ENCODE data around the gene GNAS-AS1.

GNAS-AS1 gene

DNA sequence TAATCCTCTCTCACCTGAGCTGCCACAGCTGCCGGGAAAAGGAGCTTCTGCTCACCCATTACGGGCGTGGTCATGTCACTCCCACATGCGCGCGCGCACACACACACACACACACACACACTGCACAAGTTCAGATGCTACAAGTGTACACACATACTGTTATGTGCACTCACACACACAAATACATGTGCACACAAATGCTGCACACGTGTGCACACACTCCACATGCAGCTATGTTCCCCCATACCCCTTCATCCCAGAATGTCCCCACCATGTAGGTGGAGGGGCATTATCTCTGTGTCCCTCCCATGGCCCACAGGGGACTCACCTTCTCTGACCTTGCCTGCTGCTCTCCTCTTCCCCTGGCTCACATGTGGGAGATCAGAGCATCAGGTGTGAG lies 37.3 kb downstream of the GNAS-AS1 start:
- DNase-seq (ENCODE audit: extremely low spot score), result no peak
- CTCF ChIA-PET, result no interaction called here
- POLR2A ChIA-PET, result no interaction called here
- TF ChIP-seq SP1 (IDR thresholded peaks at IDR 0.05), result no peak
- TF ChIP-seq BHLHE40 (IDR thresholded peaks at IDR 0.05; ENCODE audit: borderline replicate concordance), result no peak
- no peak for TF ChIP-seq HDGF (IDR thresholded peaks at IDR 0.05; ENCODE audit: borderline replicate concordance)

DNA sequence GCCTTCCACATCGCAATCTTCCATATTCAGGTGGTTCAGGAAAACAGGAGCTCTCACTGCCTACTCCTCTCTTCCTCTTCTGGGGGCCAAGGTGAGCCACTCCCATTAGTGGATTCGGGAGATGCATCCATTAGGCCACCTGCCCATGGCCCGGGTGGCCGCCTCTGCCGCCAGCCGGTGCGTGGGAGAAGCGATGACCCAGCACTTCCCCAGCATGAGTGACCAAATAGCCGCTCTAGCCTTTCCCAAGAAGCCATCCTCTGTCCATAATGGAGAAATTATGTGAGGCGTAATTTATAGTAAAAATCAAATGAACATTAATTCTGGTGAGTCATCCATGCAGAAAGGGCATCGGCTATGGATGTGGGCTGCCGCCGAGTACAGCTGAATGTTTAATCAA lies 39.4 kb downstream of the GNAS-AS1 start:
- CTCF ChIA-PET, result no interaction called here
- no peak for TF ChIP-seq BHLHE40 (IDR thresholded peaks at IDR 0.05; ENCODE audit: borderline replicate concordance)
- TF ChIP-seq SP1 (IDR thresholded peaks at IDR 0.05), result no peak
- no peak for TF ChIP-seq L3MBTL2 (conservative IDR thresholded peaks at IDR 0.05)
- TF ChIP-seq HDGF (IDR thresholded peaks at IDR 0.05; ENCODE audit: borderline replicate concordance), result no peak
- no peak for TF ChIP-seq LEF1 (IDR thresholded peaks at IDR 0.05; ENCODE audit: borderline replicate concordance)
- TF ChIP-seq FOXM1 (IDR thresholded peaks at IDR 0.05; ENCODE audit: borderline replicate concordance), result no peak
- no peak for TF ChIP-seq FOXK2 (IDR thresholded peaks at IDR 0.05)
- no peak for TF ChIP-seq NFRKB (IDR thresholded peaks at IDR 0.05)
- no peak for TF ChIP-seq CTBP1 (IDR thresholded peaks at IDR 0.05; ENCODE audit: borderline replicate concordance)
- no peak for TF ChIP-seq ELF4 (IDR thresholded peaks at IDR 0.05)
- TF ChIP-seq ARNT (IDR thresholded peaks at IDR 0.05), result no peak
- no peak for TF ChIP-seq TARDBP (IDR thresholded peaks at IDR 0.05)
- TF ChIP-seq SUZ12 (IDR thresholded peaks at IDR 0.05), result no peak
- TF ChIP-seq FOXA1 (IDR thresholded peaks at IDR 0.05), result no peak
- no peak for TF ChIP-seq ZNF384 (IDR thresholded peaks at IDR 0.05)
- TF ChIP-seq, protein P1, sequence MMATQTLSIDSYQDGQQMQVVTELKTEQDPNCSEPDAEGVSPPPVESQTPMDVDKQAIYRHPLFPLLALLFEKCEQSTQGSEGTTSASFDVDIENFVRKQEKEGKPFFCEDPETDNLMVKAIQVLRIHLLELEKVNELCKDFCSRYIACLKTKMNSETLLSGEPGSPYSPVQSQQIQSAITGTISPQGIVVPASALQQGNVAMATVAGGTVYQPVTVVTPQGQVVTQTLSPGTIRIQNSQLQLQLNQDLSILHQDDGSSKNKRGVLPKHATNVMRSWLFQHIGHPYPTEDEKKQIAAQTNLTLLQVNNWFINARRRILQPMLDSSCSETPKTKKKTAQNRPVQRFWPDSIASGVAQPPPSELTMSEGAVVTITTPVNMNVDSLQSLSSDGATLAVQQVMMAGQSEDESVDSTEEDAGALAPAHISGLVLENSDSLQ (IDR thresholded peaks at IDR 0.05), result no peak
- no peak for DNase-seq (ENCODE audit: extremely low spot score)
- POLR2A ChIA-PET, result no interaction called here

DNA sequence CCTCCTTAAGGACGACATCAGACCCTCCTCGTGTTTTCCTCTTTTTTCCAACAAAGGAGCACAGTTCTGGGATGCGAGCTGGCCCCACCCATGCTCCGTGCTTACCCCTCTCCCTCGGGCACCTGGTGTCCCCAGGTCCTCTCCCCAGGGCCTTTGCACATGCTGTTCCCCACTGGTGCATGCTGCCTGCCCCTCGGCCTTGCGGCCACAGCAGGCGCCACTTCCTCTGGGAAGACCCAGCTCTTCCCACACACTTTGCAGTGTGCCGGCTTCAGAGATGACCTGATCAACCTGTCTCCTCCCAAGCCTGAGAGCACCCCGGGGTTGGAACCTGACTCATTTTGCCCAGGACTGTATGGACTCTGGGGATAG lies 39.8 kb downstream of the GNAS-AS1 start:
- no peak for TF ChIP-seq ARNT (IDR thresholded peaks at IDR 0.05)
- TF ChIP-seq, protein P1 (IDR thresholded peaks at IDR 0.05), result no peak
- TF ChIP-seq L3MBTL2 (conservative IDR thresholded peaks at IDR 0.05), result no peak
- no peak for TF ChIP-seq NFRKB (IDR thresholded peaks at IDR 0.05)
- no peak for TF ChIP-seq FOXM1 (IDR thresholded peaks at IDR 0.05; ENCODE audit: borderline replicate concordance)
- TF ChIP-seq FOXA1 (IDR thresholded peaks at IDR 0.05), result no peak
- no peak for TF ChIP-seq HDGF (IDR thresholded peaks at IDR 0.05; ENCODE audit: borderline replicate concordance)
- TF ChIP-seq SP1 (IDR thresholded peaks at IDR 0.05), result no peak
- TF ChIP-seq BHLHE40 (IDR thresholded peaks at IDR 0.05; ENCODE audit: borderline replicate concordance), result no peak
- no peak for TF ChIP-seq SUZ12 (IDR thresholded peaks at IDR 0.05)
- TF ChIP-seq FOXK2 (IDR thresholded peaks at IDR 0.05), result no peak
- TF ChIP-seq ELF4 (IDR thresholded peaks at IDR 0.05), result no peak
- no peak for TF ChIP-seq CTBP1 (IDR thresholded peaks at IDR 0.05; ENCODE audit: borderline replicate concordance)
- no peak for TF ChIP-seq TARDBP (IDR thresholded peaks at IDR 0.05)
- no peak for TF ChIP-seq ZNF384 (IDR thresholded peaks at IDR 0.05)
- no peak for TF ChIP-seq LEF1 (IDR thresholded peaks at IDR 0.05; ENCODE audit: borderline replicate concordance)
- ChIA-PET POLR2A (no interaction called here), CTCF (no interaction called here)
- no peak for DNase-seq (ENCODE audit: extremely low spot score)

DNA sequence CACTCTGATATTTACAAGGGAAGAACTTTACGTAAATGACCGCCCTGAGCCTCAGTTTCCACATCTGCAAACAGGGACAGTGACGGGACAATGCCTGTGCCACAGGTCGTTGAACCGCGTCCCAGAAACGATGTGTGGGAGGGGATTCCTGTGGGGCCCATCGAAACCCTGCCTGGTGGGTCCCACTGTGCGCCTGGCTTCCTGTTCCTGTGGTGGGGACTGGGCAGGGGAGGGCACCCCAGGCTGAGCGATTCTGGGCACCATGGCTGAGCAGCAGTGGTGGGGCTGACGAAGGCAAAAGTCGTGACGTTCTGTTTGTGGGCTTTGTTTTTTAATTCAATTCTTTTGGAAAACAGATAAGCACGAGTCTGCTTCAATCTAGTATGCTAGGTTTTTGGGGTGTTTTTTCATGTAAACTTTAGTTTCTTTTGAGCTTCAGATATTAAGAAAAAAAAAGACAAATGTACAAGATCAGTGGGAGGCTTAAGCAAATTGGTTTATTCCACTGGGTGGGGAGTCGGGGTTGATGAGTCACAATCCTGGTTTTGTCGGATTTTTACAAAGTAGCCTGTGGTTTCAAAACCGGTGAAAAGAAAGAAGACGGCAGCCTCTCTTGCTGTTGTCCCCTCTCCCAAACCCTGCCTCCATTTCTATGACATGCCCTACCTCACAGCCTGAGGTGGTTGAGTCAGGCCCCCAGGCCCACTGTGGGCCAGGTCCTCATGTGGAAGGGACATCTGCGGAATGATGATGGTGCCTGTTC lies 40.4 kb downstream of the GNAS-AS1 start:
- TF ChIP-seq ELF4 (IDR thresholded peaks at IDR 0.05) (no peak), SP1 (IDR thresholded peaks at IDR 0.05) (no peak), ARNT (IDR thresholded peaks at IDR 0.05) (no peak), ZNF384 (IDR thresholded peaks at IDR 0.05) (no peak), L3MBTL2 (conservative IDR thresholded peaks at IDR 0.05) (no peak), SUZ12 (IDR thresholded peaks at IDR 0.05) (no peak), LEF1 (IDR thresholded peaks at IDR 0.05; ENCODE audit: borderline replicate concordance) (no peak), HDGF (IDR thresholded peaks at IDR 0.05; ENCODE audit: borderline replicate concordance) (no peak)
- TF ChIP-seq, protein P1 (IDR thresholded peaks at IDR 0.05), result no peak
- no peak for DNase-seq (ENCODE audit: extremely low spot score)
- CTCF ChIA-PET, result no interaction called here
- POLR2A ChIA-PET, result no interaction called here

DNA sequence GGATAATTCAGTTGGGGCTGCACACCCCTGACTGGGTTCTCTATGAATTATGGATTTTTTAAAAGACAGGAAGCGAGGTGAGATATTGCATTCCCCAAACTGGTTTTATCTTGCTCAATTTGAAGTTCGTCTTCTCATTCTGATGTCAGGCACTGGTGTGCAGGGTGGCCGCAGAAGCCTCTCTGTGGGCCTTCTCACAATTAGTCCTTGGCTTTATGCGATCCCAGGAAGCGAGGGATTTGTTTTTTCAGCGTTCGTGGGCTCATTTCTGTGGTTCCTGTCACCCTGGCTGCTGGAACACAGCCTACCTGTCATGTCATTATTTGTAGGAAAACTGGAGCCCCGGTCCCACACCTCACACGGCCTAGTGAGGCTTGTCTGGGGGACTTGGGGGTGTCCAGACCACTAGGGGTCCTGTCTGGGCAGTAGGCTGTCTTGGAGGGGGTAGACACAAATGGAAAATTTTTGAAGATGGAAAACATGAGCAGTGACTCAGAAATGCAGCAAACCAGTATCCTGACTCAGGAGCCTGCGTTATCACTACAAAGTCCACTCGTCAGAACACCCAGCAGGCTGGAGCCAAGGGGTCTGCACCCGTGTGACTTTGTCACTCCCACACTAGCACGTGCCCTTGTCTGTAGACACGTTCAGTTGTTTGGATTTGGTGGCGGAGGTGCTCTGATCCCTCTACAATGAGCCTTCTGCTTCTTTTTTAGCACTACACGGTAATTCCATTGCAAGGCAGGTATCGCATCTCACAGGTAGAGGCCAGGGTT lies 42.2 kb downstream of the GNAS-AS1 start:
- ChIA-PET CTCF (no interaction called here), POLR2A (no interaction called here)

More for the DNA sequence above, 42.2 kb downstream of the GNAS-AS1 start:
- TF ChIP-seq ELF4 (IDR thresholded peaks at IDR 0.05) (no peak), HDGF (IDR thresholded peaks at IDR 0.05; ENCODE audit: borderline replicate concordance) (no peak), TARDBP (IDR thresholded peaks at IDR 0.05) (no peak), L3MBTL2 (conservative IDR thresholded peaks at IDR 0.05) (no peak), SUZ12 (IDR thresholded peaks at IDR 0.05) (no peak)
- TF ChIP-seq, protein P1 (IDR thresholded peaks at IDR 0.05), result no peak
- no peak for DNase-seq (ENCODE audit: extremely low spot score)
